K562 (cell line): ENCODE measurements around the gene SERPINE2. TPM values are rescaled to one million over a fixed set of nuclear protein-coding genes. Genes with fewer than 3 reads are reported as not detected.

Experiments
- ATAC-seq: fragments of 200-7000 bp; cut with Tn5 transposase; 3 replicates; pipeline ENCODE4 v1.9.1; 2020; ENCODE audit warnings: moderate library complexity
- BruUV-seq: library from RNA; stranded (reverse); fragments of 400-500 nt; replicated peaks from 2 replicates; lab custom pipeline; 2021; lab: Mats Ljungman, UMichigan
- CTCF ChIA-PET: fragments of 300-600 bp; formaldehyde crosslinking; extraction: SDS; loops from one replicate; lab custom pipeline; 2021; ENCODE audit warnings: low intra/inter-chr PET ratio; lab: Yijun Ruan, JAX
- POLR2A ChIA-PET: fragments of 300-600, 350-650 bp; sonication (Branson Sonifier 250); formaldehyde crosslinking; extraction: SDS; loops from one replicate; lab custom pipeline; 2021; ENCODE audit warnings: antibody characterized with exemption, inconsistent platforms; lab: Yijun Ruan, JAX
- DNase-seq, 4 experiments: peaks; one replicate each; pipeline versions ENCODE4 v3.0.0 to v3.0.0-alpha.2; 2011 to 2018; ENCODE audit warnings: low spot score in 3 of 4, mixed read lengths in 3 of 4; ENCODE audit errors: extremely low read depth in 1 of 4
- FAIRE-seq: peaks from 2 replicates; lab custom pipeline; 2011; peaks lifted over from hg19 to GRCh38; lab: Jason Lieb, UNC
- H2AFZ ChIP-seq: 2 replicates; pipeline ENCODE4 v1.6.0; 2011; ENCODE audit warnings: low read depth, low read length, control low read depth, inconsistent platforms
- H3K27ac ChIP-seq: fragments of 200-600 bp; 3 replicates; pipeline ENCODE4 v1.8.0; 2011; ENCODE audit warnings: low read depth, mild to moderate bottlenecking, control low read depth, inconsistent platforms, low read length, moderate library complexity, mixed read lengths; ENCODE audit errors: extremely low read depth
- H3K27me3 ChIP-seq, 2 experiments: fragments of 300-600 bp in 1 of 2; 2 replicates in 1 of 2; 3 replicates in 1 of 2; pipeline versions ENCODE4 v1.6.0 to v1.8.0; 2011; ENCODE audit warnings: inconsistent platforms in 2 of 2, low read length in 2 of 2, mild to moderate bottlenecking in 1 of 2, mixed read lengths in 1 of 2, moderate library complexity in 1 of 2; ENCODE audit not compliant: control insufficient read depth in 2 of 2, insufficient read depth in 2 of 2
- H3K36me3 ChIP-seq: fragments of 300-600 bp; 3 replicates; pipeline ENCODE4 v1.8.0; 2011; ENCODE audit warnings: mild to moderate bottlenecking, low read length, inconsistent platforms; ENCODE audit not compliant: control insufficient read depth, insufficient read depth
- H3K4me1 ChIP-seq, 2 experiments: fragments of 200-600 bp in 1 of 2; replicated peaks in 1 of 2; 2 replicates in 1 of 2; 3 replicates in 1 of 2; pipeline versions ENCODE4 v1.5.1 to v1.8.0; 2011; ENCODE audit warnings: inconsistent platforms in 2 of 2, low read length in 2 of 2, mild to moderate bottlenecking in 1 of 2, mixed read lengths in 1 of 2, moderate library complexity in 1 of 2; ENCODE audit not compliant: control insufficient read depth in 2 of 2, insufficient read depth in 2 of 2
- H3K4me2 ChIP-seq: 2 replicates; pipeline ENCODE4 v1.6.1; 2011; ENCODE audit warnings: low read length, control low read depth, inconsistent platforms, mixed read lengths; ENCODE audit not compliant: insufficient read depth
- H3K4me3 ChIP-seq: fragments of 200-600 bp; sonication (generic), shearing (Covaris generic); 2 replicates; pipeline ENCODE4 v1.5.1; 2016; ENCODE audit warnings: control low read depth, inconsistent platforms
- H3K79me2 ChIP-seq: fragments of 200-600 bp; 3 replicates; pipeline ENCODE4 v1.8.0; 2011; ENCODE audit warnings: low read length, inconsistent platforms; ENCODE audit not compliant: control insufficient read depth, insufficient read depth
- H3K9ac ChIP-seq, 2 experiments: 2 replicates each; pipeline versions ENCODE4 v1.6.0 to v1.6.1; 2011; ENCODE audit warnings: low read depth in 2 of 2, low read length in 2 of 2, control low read depth in 1 of 2, inconsistent platforms in 1 of 2, mild to moderate bottlenecking in 1 of 2, mixed read lengths in 1 of 2; ENCODE audit not compliant: insufficient read depth in 1 of 2
- H3K9me1 ChIP-seq: one replicate; pipeline ENCODE4 v1.6.0; 2011; ENCODE audit warnings: inconsistent platforms, mild to moderate bottlenecking, low read length, moderate library complexity; ENCODE audit not compliant: control insufficient read depth, insufficient read depth
- H3K9me3 ChIP-seq: replicated peaks from 2 replicates; pipeline ENCODE4 v1.5.1; 2011; ENCODE audit warnings: low read depth, low read length, inconsistent platforms; ENCODE audit not compliant: control insufficient read depth, insufficient read depth
- H4K20me1 ChIP-seq: replicated peaks from 2 replicates; pipeline ENCODE4 v1.6.1; 2011; ENCODE audit warnings: low read length, inconsistent platforms, mixed read lengths; ENCODE audit not compliant: control insufficient read depth, insufficient read depth
- BCOR ChIP-seq: fragments of 450-650 bp; IDR thresholded peaks from 2 replicates; pipeline ENCODE4 v1.6.1; 2016
- HOXB6 ChIP-seq: fragments of 250-450 bp; sonication (Bioruptor Pico); IDR thresholded peaks from 2 replicates; pipeline ENCODE4 v1.5.1; 2022; ENCODE audit warnings: mild to moderate bottlenecking, borderline replicate concordance
- NFXL1 ChIP-seq: fragments of 450-650 bp; formaldehyde crosslinking; IDR thresholded peaks from 2 replicates; pipeline ENCODE4 v1.4.0; 2021; ENCODE audit warnings: mild to moderate bottlenecking
- POLR2B ChIP-seq: fragments of 450-650 bp; IDR thresholded peaks from 2 replicates; pipeline ENCODE4 v1.6.1; 2018; ENCODE audit warnings: low read depth; ENCODE audit not compliant: partially characterized antibody
- RNF2 ChIP-seq: sonication (generic); IDR thresholded peaks from 2 replicates; pipeline ENCODE4 v1.6.1; 2016
- RUNX1 ChIP-seq: sonication (generic); IDR thresholded peaks from 2 replicates; pipeline ENCODE4 v1.6.1; 2016; ENCODE audit warnings: antibody characterized with exemption, low read depth
- TBP ChIP-seq: optimal IDR thresholded peaks from 2 replicates; pipeline ENCODE3; 2011; ENCODE audit warnings: low read depth, low read length, improper control_type of control experiment
- ZFP30 ChIP-seq: fragments of 250-450 bp; sonication (Bioruptor Pico); IDR thresholded peaks from 2 replicates; pipeline ENCODE4 v1.8.0; 2022; ENCODE audit warnings: moderate library complexity, mild to moderate bottlenecking, inconsistent platforms, borderline replicate concordance
- ZNF24 ChIP-seq: fragments of 450-650 bp; IDR thresholded peaks from 2 replicates; pipeline ENCODE4 v1.6.1; 2016
- ZNF444 ChIP-seq: fragments of 250-450 bp; sonication (Bioruptor Pico); IDR thresholded peaks from 2 replicates; pipeline ENCODE4 v1.4.0; 2020; ENCODE audit warnings: mild to moderate bottlenecking, moderate library complexity
- WGBS: fragments of 100-300 bp; shearing (Covaris generic); methylation state at CpG from one replicate; pipeline ENCODE4 v1.1.6; 2016; ENCODE audit warnings: low coverage, mixed read lengths; ENCODE audit not compliant: insufficient coverage; ENCODE audit errors: missing lambda C conversion rate; 5-methylcytosine and 5-hydroxymethylcytosine counted together
- in situ Hi-C: fragments of 300-500 bp; cut with MboI; formaldehyde crosslinking; loops from 4 replicates; pipeline ENCODE4 v1.15.0; 2018; ENCODE audit warnings: inconsistent platforms, mixed read lengths
- intact Hi-C: fragments of 100-400 bp; cut with micrococcal nuclease; formaldehyde crosslinking; loops from 2 replicates; pipeline ENCODE4 v1.14.2; 2022
- polyA plus RNA-seq, 8 experiments: library from polyadenylated mRNA; depleted of rRNA in 4 of 8; stranded (reverse) in 5 of 8; unstranded in 3 of 8; fragments of >200 nt; fragmentation: Nextera tagmentation in 2 of 8; fragmentation: Illumina TruSeq in 1 of 8; extraction: Ambion mirVana in 2 of 8; extraction: Trizol in 1 of 8; gene quantifications; 2 replicates each; pipeline versions ENCODE4 v1.2.1 to v1.2.3, GENCODE V29; 2011 to 2014; ENCODE audit warnings: inconsistent platforms in 1 of 8, missing spikeins in 1 of 8
- total RNA-seq, 7 experiments: library from RNA; depleted of rRNA in 6 of 7; stranded (reverse); fragments of >200 nt in 6 of 7; fragmentation: Illumina TruSeq in 2 of 7; extraction: Trizol in 2 of 7; gene quantifications; 2 replicates each; pipeline versions ENCODE4 v1.2.1 to v1.2.3, GENCODE V29; 2011 to 2021; ENCODE audit warnings: low replicate concordance in 1 of 7
- TF ChIP-seq, protein P1 (sequence below): sonication (generic); formaldehyde crosslinking; IDR thresholded peaks from 2 replicates; pipeline ENCODE4 v1.8.0; 2023; ENCODE audit warnings: mild to moderate bottlenecking, missing genetic modification reagents

SERPINE2 gene
- total and polyA plus RNA-seq, 9 of the 15 experiments (the other 6 are each of a cell fraction or from before 2014, with no cell fraction given): 0.03 to 0.16 (median 0.13) TPM; not detected in 6

DNA sequence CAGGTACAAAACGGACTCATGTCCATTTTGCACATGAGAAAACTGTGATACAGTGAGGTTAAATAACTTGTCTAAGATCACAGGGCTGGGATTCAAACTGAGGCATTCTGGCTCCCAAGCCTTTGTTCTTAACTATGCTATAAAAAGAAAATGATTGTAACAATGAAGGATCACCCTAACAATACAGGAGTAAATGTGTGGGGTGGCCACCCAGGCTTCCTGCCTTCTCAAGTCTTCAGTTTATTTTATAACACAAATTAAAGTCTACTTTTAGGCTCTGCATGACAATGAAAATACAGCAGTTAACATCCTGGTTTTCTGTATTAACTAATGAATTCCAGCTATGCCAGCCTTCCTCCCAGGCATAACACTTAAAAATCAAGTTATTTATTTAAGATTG, 101.6 kb downstream of the SERPINE2 start:
- TF ChIP-seq BCOR: no peak
- no peak for TF ChIP-seq NFXL1 (CRISPR knock-in tag)
- TF ChIP-seq ZNF24: no peak
- no peak for TF ChIP-seq HOXB6 (CRISPR knock-in tag)
- no peak for TF ChIP-seq ZNF444 (CRISPR knock-in tag)
- no peak for TF ChIP-seq TBP
- no peak for TF ChIP-seq ZFP30 (CRISPR knock-in tag)
- TF ChIP-seq, protein P1, sequence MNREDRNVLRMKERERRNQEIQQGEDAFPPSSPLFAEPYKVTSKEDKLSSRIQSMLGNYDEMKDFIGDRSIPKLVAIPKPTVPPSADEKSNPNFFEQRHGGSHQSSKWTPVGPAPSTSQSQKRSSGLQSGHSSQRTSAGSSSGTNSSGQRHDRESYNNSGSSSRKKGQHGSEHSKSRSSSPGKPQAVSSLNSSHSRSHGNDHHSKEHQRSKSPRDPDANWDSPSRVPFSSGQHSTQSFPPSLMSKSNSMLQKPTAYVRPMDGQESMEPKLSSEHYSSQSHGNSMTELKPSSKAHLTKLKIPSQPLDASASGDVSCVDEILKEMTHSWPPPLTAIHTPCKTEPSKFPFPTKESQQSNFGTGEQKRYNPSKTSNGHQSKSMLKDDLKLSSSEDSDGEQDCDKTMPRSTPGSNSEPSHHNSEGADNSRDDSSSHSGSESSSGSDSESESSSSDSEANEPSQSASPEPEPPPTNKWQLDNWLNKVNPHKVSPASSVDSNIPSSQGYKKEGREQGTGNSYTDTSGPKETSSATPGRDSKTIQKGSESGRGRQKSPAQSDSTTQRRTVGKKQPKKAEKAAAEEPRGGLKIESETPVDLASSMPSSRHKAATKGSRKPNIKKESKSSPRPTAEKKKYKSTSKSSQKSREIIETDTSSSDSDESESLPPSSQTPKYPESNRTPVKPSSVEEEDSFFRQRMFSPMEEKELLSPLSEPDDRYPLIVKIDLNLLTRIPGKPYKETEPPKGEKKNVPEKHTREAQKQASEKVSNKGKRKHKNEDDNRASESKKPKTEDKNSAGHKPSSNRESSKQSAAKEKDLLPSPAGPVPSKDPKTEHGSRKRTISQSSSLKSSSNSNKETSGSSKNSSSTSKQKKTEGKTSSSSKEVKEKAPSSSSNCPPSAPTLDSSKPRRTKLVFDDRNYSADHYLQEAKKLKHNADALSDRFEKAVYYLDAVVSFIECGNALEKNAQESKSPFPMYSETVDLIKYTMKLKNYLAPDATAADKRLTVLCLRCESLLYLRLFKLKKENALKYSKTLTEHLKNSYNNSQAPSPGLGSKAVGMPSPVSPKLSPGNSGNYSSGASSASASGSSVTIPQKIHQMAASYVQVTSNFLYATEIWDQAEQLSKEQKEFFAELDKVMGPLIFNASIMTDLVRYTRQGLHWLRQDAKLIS (CRISPR knock-in tag): no peak
- no peak for TF ChIP-seq RNF2
- no peak for TF ChIP-seq RUNX1
- TF ChIP-seq POLR2B: no peak
- no peak overlapping the region for H3K9ac ChIP-seq
- CTCF ChIA-PET: no interaction called here
- H3K4me2 ChIP-seq: no peak overlapping the region
- no peaks in the 10 kb centered on the region; a peak in 3 of 5 replicates for H3K4me1 ChIP-seq
- in situ Hi-C loops (no loop called here), intact Hi-C loops (no loop called here)
- H3K9me3 ChIP-seq: peaks cover 2% of the 10 kb centered on the region; the same call in 1 of the 2 replicates
- no peak overlapping the region for H2AFZ ChIP-seq
- no peak overlapping the region for H3K27ac ChIP-seq
- POLR2A ChIA-PET: no interaction called here
- no peaks in the 10 kb centered on the region for H3K36me3 ChIP-seq
- H3K79me2 ChIP-seq: peaks cover 18% of the 10 kb centered on the region
- ATAC-seq: no peak
- no TSS peak for BruUV-seq
- no peaks in the 10 kb centered on the region for H3K27me3 ChIP-seq
- H3K4me3 ChIP-seq: no peak overlapping the region
- FAIRE-seq: no peak
- 0 out of 2 replicates have a peak, but pooled peaks cover 5% of the 10 kb centered on the region for H4K20me1 ChIP-seq
- H3K9me1 ChIP-seq: no peaks in the 10 kb centered on the region
- no peak for DNase-seq
- WGBS: 0% methylated on average over 1 of the region's 1 CpG
